Stomach (tissue), 4 donors: ENCODE data around the gene DIP2A.
"Not testable (repeated sequence)": the region's sequence is repeated elsewhere in the genome, so short reads cannot be mapped to it uniquely, and the experiment has no call there.

Source experiments
- CTCF ChIP-seq, 7 experiments: fragments of 450-650 bp in 4 of 7; fragments of 200-600 bp in 3 of 7; sonication (generic) in 3 of 7; IDR thresholded peaks; one replicate each; pipeline ENCODE4 v1.5.1; 2016 to 2019; ENCODE audit warnings: antibody characterized with exemption in 7 of 7, control low read depth in 2 of 7, mild to moderate bottlenecking in 1 of 7
- EP300 ChIP-seq: sonication (generic); formaldehyde crosslinking; IDR thresholded peaks from one replicate; pipeline ENCODE4 v1.6.1; 2017; ENCODE audit warnings: antibody characterized with exemption
- POLR2A ChIP-seq, 4 donors: fragments of 450-650 bp; IDR thresholded peaks; one replicate each; pipeline ENCODE4 v1.6.1; 2016; ENCODE audit warnings: antibody characterized with exemption in 4 of 4, control low read depth in 2 of 4, mild to moderate bottlenecking in 1 of 4, moderate library complexity in 1 of 4

GRCh38 chr21:46527393-46527792 is 68.7 kb downstream of the DIP2A start:
- TF ChIP-seq CTCF (IDR thresholded peaks at IDR 0.05); EP300; POLR2A (IDR thresholded peaks at IDR 0.05): not testable (repeated sequence)
